Neural progenitor cell (in vitro differentiated cells): Measurements from ENCODE around the gene GALNT18. TPM values are rescaled to one million over a fixed set of nuclear protein-coding genes. Genes with fewer than 3 reads are reported as not detected.

Experiments used
- DNase-seq: peaks from one replicate; pipeline ENCODE4 v3.0.0-alpha.2; 2016; ENCODE audit warnings: low spot score
- H2AFZ ChIP-seq: fragments of 200-600 bp; sonication (generic); replicated peaks from 2 replicates; pipeline ENCODE4 v1.6.1; 2016; ENCODE audit warnings: antibody characterized with exemption
- H3F3A ChIP-seq: fragments of 200-600 bp; sonication (generic); 2 replicates; pipeline ENCODE4 v1.6.1; 2016; ENCODE audit warnings: antibody characterized with exemption, low read depth
- H3K27ac ChIP-seq: fragments of 200-600 bp; sonication (generic); 2 replicates; pipeline ENCODE4 v1.5.1; 2016; ENCODE audit warnings: mild to moderate bottlenecking
- H3K27me3 ChIP-seq: fragments of 200-600 bp; sonication (generic); 2 replicates; pipeline ENCODE4 v1.6.1; 2016; ENCODE audit warnings: mild to moderate bottlenecking, moderate library complexity
- H3K36me3 ChIP-seq: fragments of 200-600 bp; sonication (generic); 2 replicates; pipeline ENCODE4 v1.5.1; 2016
- H3K4me1 ChIP-seq: fragments of 200-600 bp; sonication (generic); 2 replicates; pipeline ENCODE4 v1.6.1; 2016; ENCODE audit warnings: mixed run types
- H3K4me2 ChIP-seq: fragments of 200-600 bp; sonication (generic); 2 replicates; pipeline ENCODE4 v1.6.1; 2016
- H3K4me3 ChIP-seq: fragments of 200-600 bp; sonication (generic); 2 replicates; pipeline ENCODE4 v1.5.1; 2016
- H3K79me2 ChIP-seq: fragments of 200-600 bp; sonication (generic); 2 replicates; pipeline ENCODE4 v1.6.1; 2016; ENCODE audit warnings: low read depth
- H3K9ac ChIP-seq: fragments of 200-600 bp; sonication (generic); 2 replicates; pipeline ENCODE4 v1.6.1; 2016
- H3K9me3 ChIP-seq: fragments of 200-600 bp; sonication (generic); 2 replicates; pipeline ENCODE4 v1.5.1; 2016; ENCODE audit warnings: low read depth
- H4K20me1 ChIP-seq: fragments of 200-600 bp; sonication (generic); 2 replicates; pipeline ENCODE4 v1.6.1; 2016; ENCODE audit warnings: low read depth
- H3K27ac Mint-ChIP-seq: 3 replicates; pipeline ENCODE4 v1.8.0; 2021; ENCODE audit warnings: mixed read lengths
- H3K27me3 Mint-ChIP-seq: 2 replicates; pipeline ENCODE4 v1.8.0; 2022; ENCODE audit warnings: low read depth, mild to moderate bottlenecking, inconsistent platforms, moderate library complexity, mixed read lengths; ENCODE audit not compliant: insufficient read depth
- H3K36me3 Mint-ChIP-seq: 3 replicates; pipeline ENCODE4 v1.8.0; 2021; ENCODE audit warnings: mixed read lengths
- H3K4me1 Mint-ChIP-seq: 3 replicates; pipeline ENCODE4 v1.8.0; 2021; ENCODE audit warnings: mixed read lengths
- H3K4me3 Mint-ChIP-seq: 3 replicates; pipeline ENCODE4 v1.8.0; 2021; ENCODE audit warnings: mild to moderate bottlenecking, moderate library complexity, mixed read lengths
- H3K9me3 Mint-ChIP-seq: 3 replicates; pipeline ENCODE4 v1.8.0; 2020; ENCODE audit warnings: mixed read lengths
- CTCF ChIP-seq: fragments of 200-600 bp; sonication (generic); IDR thresholded peaks from 2 replicates; pipeline ENCODE4 v1.5.1; 2017; ENCODE audit warnings: antibody characterized with exemption, mild to moderate bottlenecking
- EZH2 ChIP-seq: fragments of 200-600 bp; sonication (generic); IDR thresholded peaks from 2 replicates; pipeline ENCODE4 v1.6.1; 2017; ENCODE audit warnings: antibody characterized with exemption, mild to moderate bottlenecking, moderate library complexity
- EZH2phosphoT487 ChIP-seq: fragments of 200-600 bp; sonication (generic); IDR thresholded peaks from 2 replicates; pipeline ENCODE4 v1.6.1; 2017; ENCODE audit warnings: antibody characterized with exemption
- total RNA-seq: library from RNA; depleted of rRNA; stranded (reverse); fragments of >200 nt; gene quantifications from 2 replicates; pipeline ENCODE4 v1.2.3, GENCODE V29; 2015; ENCODE audit warnings: low replicate concordance

GALNT18 gene
- total RNA-seq, 1 donor from 2014 or later: 2.4 TPM

GRCh38 chr11:11380340-11380739, 241.5 kb downstream of the GALNT18 start:
- peaks cover 5% of the 10 kb centered on the region for H3K27me3 Mint-ChIP-seq
- no peak overlapping the region for H3K4me2 ChIP-seq
- H3K27me3 ChIP-seq: peaks cover 3% of the 10 kb centered on the region
- TF ChIP-seq CTCF: no peak
- TF ChIP-seq EZH2phosphoT487: no peak
- TF ChIP-seq EZH2: no peak
- no peaks in the 10 kb centered on the region for H3K79me2 ChIP-seq
- H3K4me3 Mint-ChIP-seq: no peak overlapping the region
- no peaks in the 10 kb centered on the region for H3K36me3 Mint-ChIP-seq
- H3K4me1 ChIP-seq: peaks cover 5% of the 10 kb centered on the region
- H4K20me1 ChIP-seq: no peaks in the 10 kb centered on the region
- H3K4me3 ChIP-seq: no peak overlapping the region
- H3K27ac Mint-ChIP-seq: no peak overlapping the region
- peaks cover 6% of the 10 kb centered on the region for H3K4me1 Mint-ChIP-seq
- no peak overlapping the region for H2AFZ ChIP-seq
- DNase-seq: no peak
- H3K27ac ChIP-seq: no peak overlapping the region
- H3K9me3 ChIP-seq: no peaks in the 10 kb centered on the region
- H3F3A ChIP-seq: no peaks in the 10 kb centered on the region
- no peak overlapping the region for H3K9ac ChIP-seq
- H3K36me3 ChIP-seq: no peaks in the 10 kb centered on the region
- no peaks in the 10 kb centered on the region for H3K9me3 Mint-ChIP-seq

DNA sequence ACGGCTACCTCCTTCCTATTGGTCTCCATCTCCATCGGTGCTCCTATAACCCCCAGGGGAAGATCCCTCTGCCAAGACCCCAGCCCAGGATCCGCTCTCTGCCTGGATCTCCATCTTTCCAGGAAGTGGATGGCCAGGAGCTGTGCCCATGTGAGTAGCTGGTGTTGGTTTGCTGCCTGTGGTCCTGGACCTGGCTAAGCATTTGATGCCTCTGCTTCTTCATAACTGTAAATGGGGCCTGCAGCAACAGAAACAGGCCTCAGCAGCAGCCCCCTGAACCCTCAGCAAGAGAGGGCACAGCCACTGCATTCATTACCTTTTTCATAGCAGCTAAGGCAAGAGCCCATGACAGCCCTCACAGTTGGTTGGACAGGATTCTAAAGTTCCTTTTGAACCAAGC, 242.1 kb downstream of the GALNT18 start:
- Histone ChIP-seq H3K27ac (no peak overlapping the region), H4K20me1 (no peaks in the 10 kb centered on the region), H3K27me3 (peaks cover 10% of the 10 kb centered on the region), H2AFZ (no peak overlapping the region), H3K79me2 (no peaks in the 10 kb centered on the region), H3K9me3 (no peaks in the 10 kb centered on the region), H3K9ac (no peak overlapping the region), H3K4me1 (peaks cover 7% of the 10 kb centered on the region), H3K4me3 (no peak overlapping the region), H3F3A (no peaks in the 10 kb centered on the region), H3K36me3 (no peaks in the 10 kb centered on the region), H3K4me2 (no peak overlapping the region)
- Mint-ChIP-seq H3K36me3 (no peaks in the 10 kb centered on the region), H3K4me3 (no peak overlapping the region), H3K4me1 (peaks cover 6% of the 10 kb centered on the region), H3K9me3 (no peaks in the 10 kb centered on the region), H3K27me3 (peaks cover 5% of the 10 kb centered on the region), H3K27ac (no peak overlapping the region)
- TF ChIP-seq EZH2 (no peak), CTCF (no peak), EZH2phosphoT487 (no peak)
- DNase-seq: no peak

DNA sequence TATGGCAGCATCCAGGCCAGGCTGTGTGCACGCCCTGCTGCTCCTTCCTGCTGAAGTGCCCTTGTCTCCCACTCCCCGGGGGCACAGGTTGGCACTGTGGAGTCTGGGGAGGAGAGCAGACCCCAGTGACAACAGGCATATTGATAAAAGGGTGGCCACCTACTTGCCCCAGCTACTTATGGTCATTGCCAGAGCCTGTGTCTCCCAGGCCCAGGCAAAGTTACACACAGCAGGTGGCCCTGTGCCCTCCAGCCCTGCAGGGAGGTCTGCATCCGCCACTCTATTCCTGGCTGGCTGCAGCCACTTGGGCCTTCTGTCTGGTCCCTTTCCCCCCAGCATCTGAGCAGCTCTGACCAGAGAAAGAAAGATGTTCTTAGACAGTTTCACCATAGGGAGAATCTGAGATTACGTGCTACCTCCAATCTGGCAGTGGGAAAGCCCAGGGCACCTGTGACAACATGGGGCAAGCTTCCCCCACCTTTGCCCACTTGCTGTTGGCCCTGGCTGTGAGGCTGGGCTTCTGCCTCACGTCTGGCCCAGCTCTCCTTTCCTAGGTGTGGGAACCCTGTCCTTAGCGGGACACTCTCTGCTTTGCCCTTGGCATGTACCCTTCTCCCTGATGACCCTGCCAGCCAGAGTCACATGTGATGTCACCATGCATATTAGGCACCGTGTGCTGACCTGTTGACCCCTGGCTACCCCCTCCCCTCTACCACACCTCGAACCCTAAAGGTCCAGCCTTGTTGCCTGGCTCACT, 243.4 kb downstream of the GALNT18 start:
- Mint-ChIP-seq H3K4me1 (peaks cover 14% of the 10 kb centered on the region), H3K27ac (peak overlapping the region; percentile 76), H3K4me3 (no peak overlapping the region), H3K9me3 (no peaks in the 10 kb centered on the region), H3K36me3 (no peaks in the 10 kb centered on the region), H3K27me3 (peaks cover 5% of the 10 kb centered on the region)
- Histone ChIP-seq H3K36me3 (no peaks in the 10 kb centered on the region), H3K4me2 (no peak overlapping the region), H3K4me1 (peaks cover 20% of the 10 kb centered on the region), H3K9ac (no peak overlapping the region), H3K27ac (no peak overlapping the region), H3F3A (peaks cover 10% of the 10 kb centered on the region), H3K4me3 (no peak overlapping the region), H3K27me3 (peaks cover 16% of the 10 kb centered on the region), H4K20me1 (no peaks in the 10 kb centered on the region), H2AFZ (no peak overlapping the region), H3K79me2 (no peaks in the 10 kb centered on the region), H3K9me3 (no peaks in the 10 kb centered on the region)
- TF ChIP-seq CTCF: no peak
- TF ChIP-seq EZH2: no peak
- no peak for TF ChIP-seq EZH2phosphoT487
- no peak for DNase-seq
